Muscle of leg (tissue), 11 donors: ENCODE measurements around the gene CFI. TPM values are rescaled to one million over a fixed set of nuclear protein-coding genes. Genes with fewer than 3 reads are reported as not detected.

Source experiments
- DNase-seq: peaks from one replicate; pipeline ENCODE4 v3.0.0; 2013
- H3K27ac ChIP-seq: one replicate; pipeline ENCODE4 v1.5.1; 2013; ENCODE audit warnings: mild to moderate bottlenecking, low read length, control low read depth
- H3K27me3 ChIP-seq: one replicate; pipeline ENCODE4 v1.6.1; 2013; ENCODE audit warnings: low read length; ENCODE audit not compliant: control insufficient read depth, insufficient read depth
- H3K36me3 ChIP-seq: one replicate; pipeline ENCODE4 v1.6.1; 2013; ENCODE audit warnings: low read length; ENCODE audit not compliant: control insufficient read depth, insufficient read depth
- H3K4me1 ChIP-seq: one replicate; pipeline ENCODE4 v1.6.1; 2013; ENCODE audit warnings: low read length; ENCODE audit not compliant: control insufficient read depth, insufficient read depth
- H3K4me3 ChIP-seq: one replicate; pipeline ENCODE4 v1.5.1; 2013; ENCODE audit warnings: low read length, control low read depth
- H3K9me3 ChIP-seq: replicated peaks from 2 replicates; pipeline ENCODE4 v1.6.1; 2013; ENCODE audit warnings: low read depth, low read length; ENCODE audit not compliant: control insufficient read depth
- WGBS: methylation state at CpG from one replicate; pipeline ENCODE4 v1.1.5; 2013; ENCODE audit warnings: missing lambda C conversion rate; ENCODE audit not compliant: insufficient coverage; 5-methylcytosine and 5-hydroxymethylcytosine counted together
- polyA plus RNA-seq, 8 donors: library from polyadenylated mRNA; unstranded; fragments of 120-200 nt; gene quantifications; one replicate each; pipeline versions ENCODE4 v1.2.1 to v1.2.3, GENCODE V29; 2013; ENCODE audit warnings: inconsistent platforms in 1 of 8, low replicate concordance in 1 of 8; ENCODE audit not compliant: insufficient read length in 8 of 8, insufficient read depth in 1 of 8
- total RNA-seq: library from RNA; stranded (reverse); fragments of 120-200 nt; gene quantifications from one replicate; pipeline ENCODE4 v1.2.4, GENCODE V29; 2013

CFI gene
- total and polyA plus RNA-seq, 9 donors, result 3.8 to 15.5 (median 6.8) TPM

DNA sequence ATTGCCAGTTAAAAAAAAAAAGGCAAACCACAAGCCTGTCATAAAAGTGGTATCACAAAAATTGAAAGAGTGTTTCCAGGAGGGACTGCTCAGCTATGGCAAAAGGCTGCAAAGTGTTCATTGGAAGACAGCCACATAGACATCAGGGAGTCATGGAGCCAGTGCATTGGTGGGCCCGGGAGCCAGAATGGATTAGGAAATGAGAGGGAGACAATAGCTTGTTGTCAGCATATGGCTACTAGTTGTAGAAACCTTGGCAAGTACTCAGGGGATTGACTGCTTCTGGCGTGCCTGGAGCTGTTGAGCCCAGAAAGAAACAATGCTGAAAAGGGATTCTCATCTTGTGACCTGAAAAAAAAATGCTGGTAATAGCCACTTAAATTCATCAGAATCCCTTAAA lies 18.8 kb upstream of the CFI start:
- Histone ChIP-seq H3K9me3 (no peaks in the 10 kb centered on the region), H3K27me3 (no peaks in the 10 kb centered on the region), H3K27ac (no peak overlapping the region), H3K36me3 (peaks cover 27% of the 10 kb centered on the region), H3K4me3 (no peak overlapping the region), H3K4me1 (peaks cover 6% of the 10 kb centered on the region)
- peak; percentile 2 for DNase-seq
- WGBS, result 78% methylated on average over 1 of the region's 2 CpGs

DNA sequence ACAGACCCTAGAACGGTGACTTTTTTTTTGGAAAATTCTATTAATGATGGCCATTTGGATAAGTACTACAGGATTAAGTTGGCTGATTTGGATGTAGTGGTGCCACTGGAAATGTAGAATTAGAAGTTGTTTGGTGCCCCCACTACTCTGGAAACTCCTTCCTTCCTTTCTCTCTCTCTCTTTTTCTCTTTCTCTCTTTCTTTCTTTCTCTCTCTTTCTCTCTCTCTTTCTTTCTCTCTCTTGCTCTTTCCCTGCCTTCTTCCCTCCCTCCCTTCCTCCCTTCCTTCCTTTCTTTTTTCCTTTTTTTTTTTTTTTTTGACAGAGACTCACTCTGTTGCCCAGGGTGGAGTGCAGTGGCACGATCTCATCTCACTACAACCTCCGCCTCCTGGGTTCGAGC lies 16.5 kb upstream of the CFI start:
- no peaks in the 10 kb centered on the region for H3K27me3 ChIP-seq
- peaks cover 10% of the 10 kb centered on the region for H3K4me1 ChIP-seq
- H3K27ac ChIP-seq, result no peak overlapping the region
- no peaks in the 10 kb centered on the region for H3K9me3 ChIP-seq
- peaks cover 25% of the 10 kb centered on the region for H3K36me3 ChIP-seq
- no peak overlapping the region for H3K4me3 ChIP-seq
- DNase-seq, result no peak
- 100% methylated on average over 3 of the region's 4 CpGs for WGBS

- 77% methylated on average over 1 of the region's 1 CpG for WGBS
- H3K36me3 ChIP-seq, result peaks cover 21% of the 10 kb centered on the region
- H3K27me3 ChIP-seq, result no peaks in the 10 kb centered on the region
- peak overlapping the region; percentile 98 for H3K4me3 ChIP-seq
- H3K9me3 ChIP-seq, result no peaks in the 10 kb centered on the region
- no peak for DNase-seq
- no peak overlapping the region for H3K27ac ChIP-seq
- peaks cover 10% of the 10 kb centered on the region for H3K4me1 ChIP-seq
Observed at GRCh38 chr4:109816894-109817293, 15.1 kb upstream of the CFI start.

- 2% methylated on average over 19 of the region's 19 CpGs for WGBS
- Histone ChIP-seq H3K4me3 (peak overlapping the region; percentile 98), H3K27ac (peak overlapping the region; percentile 93)
Observed at GRCh38 chr4:109816082-109816442, 14.3 kb upstream of the CFI start.

DNA sequence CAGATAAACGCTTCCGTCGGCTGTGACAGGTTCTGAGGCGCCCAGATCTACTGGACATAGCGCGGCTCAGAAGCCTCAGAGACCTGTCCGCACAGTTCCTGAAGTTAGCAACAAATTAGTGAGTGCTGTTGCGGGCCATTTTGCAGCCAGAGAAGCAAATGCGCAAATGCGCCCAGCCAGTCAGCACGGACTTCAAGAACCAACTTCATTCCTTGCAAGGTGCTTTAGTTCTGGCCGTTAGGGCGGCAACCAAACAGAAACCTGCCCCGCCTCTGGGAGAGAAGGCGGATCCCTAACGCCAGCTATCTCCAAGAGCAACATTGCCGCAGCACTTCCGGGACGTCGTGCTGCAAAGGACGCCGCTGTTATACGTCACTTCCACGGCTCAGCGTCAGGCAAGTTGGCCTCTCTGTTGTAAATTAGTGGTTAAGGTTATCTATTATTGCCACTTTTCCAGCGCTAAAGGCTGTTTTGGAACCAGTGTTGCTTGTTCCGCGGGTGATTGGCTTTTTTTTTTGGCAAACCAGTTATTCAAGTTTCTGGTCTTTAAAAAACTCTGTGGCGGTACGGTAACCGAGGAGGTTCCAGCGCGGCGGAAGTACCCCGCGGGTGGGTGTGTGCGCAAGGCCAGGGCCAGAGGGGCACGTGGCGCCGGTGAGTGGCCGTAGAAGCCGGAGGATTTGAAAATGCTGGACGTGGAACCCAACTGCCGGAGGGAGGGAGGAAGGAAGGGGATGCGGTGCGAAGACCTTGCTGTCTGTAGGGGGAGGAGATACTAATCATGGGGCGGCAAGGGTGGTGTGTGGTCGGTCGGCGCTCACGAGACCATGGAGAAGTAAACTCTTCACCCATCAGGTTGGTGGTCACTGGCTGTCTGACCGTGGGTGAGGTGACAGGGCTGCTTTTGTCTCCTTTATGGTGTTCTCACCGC lies 13.6 kb upstream of the CFI start, which contains the start of gene GAR1:
TSS of gene GAR1 (plus strand) at position 612 of the 931 bp plus-strand sequence. CDS start 403 bp downstream, outside the sequence.
- peak within 1 kb of the TSS; percentile 98 for H3K4me3 ChIP-seq
- no peaks in the 10 kb centered on the region for H3K27me3 ChIP-seq
- H3K36me3 ChIP-seq, result peaks cover 13% of the 10 kb centered on the region
- peaks cover 10% of the 10 kb centered on the region for H3K4me1 ChIP-seq
- DNase-seq, result peak; percentile 98
- under 1% methylated on average over 34 of the region's 53 CpGs for WGBS
- peak within 1 kb of the TSS; percentile 93 for H3K27ac ChIP-seq
- no peaks in the 10 kb centered on the region for H3K9me3 ChIP-seq

More at GRCh38 chr4:109816082-109816442, 14.3 kb upstream of the CFI start:
- Histone ChIP-seq H3K36me3 (peaks cover 20% of the 10 kb centered on the region), H3K9me3 (no peaks in the 10 kb centered on the region), H3K4me1 (peaks cover 10% of the 10 kb centered on the region), H3K27me3 (no peaks in the 10 kb centered on the region)
- no peak for DNase-seq

- Histone ChIP-seq H3K4me1 (peaks cover 10% of the 10 kb centered on the region), H3K36me3 (no peaks in the 10 kb centered on the region), H3K27me3 (peaks cover 2% of the 10 kb centered on the region), H3K4me3 (no peak overlapping the region), H3K9me3 (no peaks in the 10 kb centered on the region), H3K27ac (no peak overlapping the region)
- no CpG with 5 or more reads among the region's 3 CpGs for WGBS
- DNase-seq, result no peak
Observed at GRCh38 chr4:109811707-109812106, 9.9 kb upstream of the CFI start.

GRCh38 chr4:109810552-109811387 lies 9.0 kb upstream of the CFI start:
- Histone ChIP-seq H3K4me1 (peaks cover 4% of the 10 kb centered on the region), H3K27ac (no peak overlapping the region), H3K4me3 (no peak overlapping the region), H3K27me3 (peaks cover 2% of the 10 kb centered on the region), H3K36me3 (no peaks in the 10 kb centered on the region), H3K9me3 (no peaks in the 10 kb centered on the region)
- 63% methylated on average over 8 of the region's 11 CpGs for WGBS
- DNase-seq, result no peak

DNA sequence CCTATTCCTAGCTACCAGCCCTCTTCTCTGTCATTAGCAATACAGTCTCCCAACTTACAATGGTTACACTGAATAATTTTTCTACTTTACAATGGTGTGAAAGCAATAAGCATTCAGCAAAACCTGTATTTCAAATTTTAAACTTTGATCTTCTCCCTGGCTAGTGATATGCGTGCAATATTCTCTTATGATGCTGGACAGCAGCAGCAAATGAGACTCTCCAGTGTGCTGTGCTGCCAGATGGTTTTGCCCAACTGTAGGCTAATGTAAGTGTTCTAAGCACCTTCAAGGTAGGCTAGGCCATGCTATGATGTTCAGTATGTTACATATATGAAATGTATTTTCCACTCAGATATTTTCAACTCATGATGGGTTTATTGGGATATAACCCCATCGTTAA lies 7.9 kb upstream of the CFI start:
- H3K4me1 ChIP-seq, result peaks cover under 1% of the 10 kb centered on the region
- H3K4me3 ChIP-seq, result no peak overlapping the region
- WGBS, result 80% methylated on average over 1 of the region's 2 CpGs
- no peaks in the 10 kb centered on the region for H3K36me3 ChIP-seq
- no peaks in the 10 kb centered on the region for H3K9me3 ChIP-seq
- no peak for DNase-seq
- no peak overlapping the region for H3K27ac ChIP-seq
- peaks cover 2% of the 10 kb centered on the region for H3K27me3 ChIP-seq

DNA sequence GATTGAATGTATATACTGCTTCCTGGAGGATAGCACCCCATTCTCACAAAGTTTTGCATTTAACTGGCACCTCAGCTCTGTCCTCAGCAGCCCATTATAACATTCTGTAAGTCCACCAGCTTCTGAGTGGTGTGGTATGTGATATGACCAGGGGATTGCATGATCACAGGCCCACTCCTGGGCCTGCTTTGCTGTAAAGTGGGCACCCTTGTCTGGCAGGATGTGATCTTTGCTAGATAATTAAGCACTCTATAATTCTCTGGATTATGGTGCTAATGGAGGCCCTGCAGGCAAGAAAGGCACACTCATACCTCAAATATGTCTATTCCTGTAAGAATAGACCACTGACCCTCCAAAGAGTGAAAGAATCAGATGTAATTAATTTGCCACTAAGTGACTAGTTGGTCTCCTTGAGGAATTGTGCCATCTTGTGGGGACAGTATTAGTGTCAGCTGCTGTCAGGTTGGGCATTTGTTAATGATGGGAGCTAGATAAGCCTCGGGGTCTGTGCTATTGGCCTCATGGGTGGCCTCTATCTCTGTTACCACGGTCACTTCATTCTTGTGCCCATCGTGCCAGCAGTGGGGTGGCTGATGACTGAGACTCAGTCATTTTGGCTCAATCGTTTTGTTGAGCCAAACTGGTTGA lies 2.2 kb upstream of the CFI start:
- no peak overlapping the region for H3K4me3 ChIP-seq
- no peaks in the 10 kb centered on the region for H3K9me3 ChIP-seq
- H3K27me3 ChIP-seq, result peaks cover 2% of the 10 kb centered on the region
- no peak overlapping the region for H3K27ac ChIP-seq
- no peaks in the 10 kb centered on the region for H3K4me1 ChIP-seq
- no peaks in the 10 kb centered on the region for H3K36me3 ChIP-seq
- WGBS, result no CpG with 5 or more reads among the region's 4 CpGs
- peak; percentile 35 for DNase-seq
